ENCODE data around the gene SPINT1. TPM values are rescaled to one million over a fixed set of nuclear protein-coding genes. Genes with fewer than 3 reads are reported as not detected.

Gene SPINT1
- total and polyA plus RNA-seq, 2 of the 13 experiments (the other 11 are each of a cell fraction or from before 2014, with no cell fraction given): 0.49 to 2.5 TPM

GRCh38 chr15:40891810-40892446 lies 48.1 kb downstream of the SPINT1 start (continued):
- no peak for TF ChIP-seq ZNF407 (CRISPR knock-in tag; IDR thresholded peaks at IDR 0.05; ENCODE audit: not compliant biosample characterization)
- no peak for TF ChIP-seq CBX5 (CRISPR knock-in tag; IDR thresholded peaks at IDR 0.05; ENCODE audit: borderline replicate concordance)
- TF ChIP-seq MXD3 (CRISPR knock-in tag; IDR thresholded peaks at IDR 0.05): no peak
- no peak for TF ChIP-seq MAF1 (CRISPR knock-in tag; IDR thresholded peaks at IDR 0.05; ENCODE audit: borderline replicate concordance)
- TF ChIP-seq ZNF720 (CRISPR knock-in tag; IDR thresholded peaks at IDR 0.05): no peak
- no peak for TF ChIP-seq NR2F2 (IDR thresholded peaks at IDR 0.05; ENCODE audit: borderline replicate concordance, low read depth)
- no peak for TF ChIP-seq FOXK1 (CRISPR knock-in tag; IDR thresholded peaks at IDR 0.05; ENCODE audit: borderline replicate concordance, low read depth)
- TF ChIP-seq ZNF18 (CRISPR knock-in tag; IDR thresholded peaks at IDR 0.05; ENCODE audit: insufficient replicate concordance): no peak
- TF ChIP-seq CREB1 (IDR thresholded peaks at IDR 0.05): no peak
- TF ChIP-seq CREB1 (CRISPR knock-in tag; IDR thresholded peaks at IDR 0.05): 0 out of 2 replicates have a peak, but pooled peaks have one; percentile 7
- TF ChIP-seq THRA (CRISPR knock-in tag; IDR thresholded peaks at IDR 0.05; ENCODE audit: borderline replicate concordance): no peak
- no peak for TF ChIP-seq ZBTB1 (CRISPR knock-in tag; IDR thresholded peaks at IDR 0.05; ENCODE audit: borderline replicate concordance)
